GM12864 (cell line): ENCODE measurements around the gene PACS2.

ENCODE experiments used
- DNase-seq: peaks from one replicate; pipeline ENCODE4 v3.0.0-alpha.2; 2011; ENCODE audit warnings: low read depth
- H3K4me3 ChIP-seq: 2 replicates; pipeline ENCODE4 v1.5.1; 2011; ENCODE audit warnings: mild to moderate bottlenecking, low read depth, low read length, control low read depth
- CTCF ChIP-seq: IDR thresholded peaks from 2 replicates; pipeline ENCODE4 v1.5.1; 2011; ENCODE audit warnings: low read depth, mild to moderate bottlenecking, moderate library complexity, low read length, control low read depth, inconsistent platforms; ENCODE audit errors: missing control alignments

PACS2 gene

GRCh38 chr14:105368032-105368417, 53.5 kb downstream of the PACS2 start:
- no peak overlapping the region for H3K4me3 ChIP-seq
- no peak for TF ChIP-seq CTCF
- no peak for DNase-seq

- no peak for DNase-seq
- no peak overlapping the region for H3K4me3 ChIP-seq
- no peak for TF ChIP-seq CTCF
These were observed 53.9 kb downstream of the PACS2 start for GRCh38 chr14:105368426-105368825.

GRCh38 chr14:105368910-105369652, 54.5 kb downstream of the PACS2 start:
- H3K4me3 ChIP-seq = no peak overlapping the region
- no peak for DNase-seq
- no peak for TF ChIP-seq CTCF

DNA sequence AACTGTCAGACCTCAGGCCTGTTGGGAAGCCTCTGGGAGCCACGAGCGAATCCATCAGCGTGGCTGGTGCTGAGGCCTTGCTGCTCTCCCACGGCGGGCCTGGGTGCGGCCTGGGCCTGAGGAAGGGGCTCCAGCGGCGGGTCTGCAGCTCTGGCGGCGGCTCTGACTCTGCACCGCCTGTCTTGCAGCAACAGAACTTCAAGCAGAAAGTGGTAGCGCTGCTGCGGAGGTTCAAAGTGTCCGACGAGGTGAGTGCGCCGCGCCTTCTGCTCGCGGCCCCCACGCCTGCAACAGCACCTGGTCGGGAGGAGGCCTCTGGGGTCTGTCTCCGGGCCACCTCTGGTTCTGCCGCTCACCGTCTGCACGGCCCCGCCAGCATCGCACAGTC, 55.1 kb downstream of the PACS2 start:
- no peak overlapping the region for H3K4me3 ChIP-seq
- TF ChIP-seq CTCF = no peak
- no peak for DNase-seq

DNA sequence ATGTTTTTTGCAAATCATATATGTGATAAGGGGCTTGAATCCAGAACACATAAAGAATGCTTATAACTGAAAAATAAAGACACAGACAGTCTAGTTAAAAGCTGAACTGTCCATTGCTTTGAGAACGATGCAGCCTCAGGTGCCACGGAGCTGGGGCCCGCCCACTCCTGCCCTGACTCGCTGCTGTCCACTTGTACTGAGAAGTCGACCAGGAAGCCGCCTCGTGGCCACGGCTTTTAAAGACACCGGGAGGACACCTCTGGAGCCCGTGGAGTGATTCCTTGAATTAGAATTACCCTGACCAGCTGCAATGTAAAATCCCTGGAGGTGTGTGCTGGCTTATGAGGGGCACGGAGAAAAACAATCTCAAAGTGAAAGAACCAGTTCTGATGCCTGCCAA, 59.8 kb downstream of the PACS2 start:
- no peak for DNase-seq
- no peak for TF ChIP-seq CTCF
- H3K4me3 ChIP-seq = no peak overlapping the region

- no peak for TF ChIP-seq CTCF
- no peak for DNase-seq
These were observed 61.1 kb downstream of the PACS2 start for GRCh38 chr14:105375635-105376057.

More at GRCh38 chr14:105375635-105376057, 61.1 kb downstream of the PACS2 start:
- no peak overlapping the region for H3K4me3 ChIP-seq
